Transverse colon (tissue), 4 donors: ENCODE data around the gene CLASP2. TPM values are rescaled to one million over a fixed set of nuclear protein-coding genes. Genes with fewer than 3 reads are reported as not detected.
A peak's percentile ranks its signal among the peaks of the same experiment; 100 is the strongest.
"Not testable (repeated sequence)": the region's sequence is repeated elsewhere in the genome, so short reads cannot be mapped to it uniquely, and the experiment has no call there.

Experiments
- DNase-seq: peaks from one replicate; pipeline ENCODE4 v3.0.0-alpha.2; 2019
- H3K27ac ChIP-seq, 4 donors: fragments of 200-600 bp; sonication (generic); 2 replicates each; pipeline ENCODE4 v1.5.1; 2016 to 2018; ENCODE audit warnings: inconsistent platforms in 4 of 4
- H3K27me3 ChIP-seq: fragments of 200-600 bp; sonication (generic); 2 replicates; pipeline ENCODE4 v1.5.1; 2017; ENCODE audit warnings: inconsistent platforms
- H3K36me3 ChIP-seq, 4 donors: fragments of 200-600 bp; sonication (generic); 2 replicates each; pipeline ENCODE4 v1.5.1; 2017 to 2019; ENCODE audit warnings: inconsistent platforms in 4 of 4
- H3K4me1 ChIP-seq, 4 donors: fragments of 200-600 bp; sonication (generic); 2 replicates each; pipeline ENCODE4 v1.5.1; 2017 to 2020; ENCODE audit warnings: inconsistent platforms in 4 of 4
- H3K4me3 ChIP-seq, 4 donors: fragments of 200-600 bp; sonication (generic); 1 replicate in 1 of 4; 2 replicates in 3 of 4; pipeline versions ENCODE4 v1.5.1 to v1.6.1; 2017 to 2019; ENCODE audit warnings: inconsistent platforms in 4 of 4
- H3K9me3 ChIP-seq, 2 donors: fragments of 200-600 bp; sonication (generic); 2 replicates each; pipeline ENCODE4 v1.5.1; 2017 to 2019; ENCODE audit warnings: inconsistent platforms in 2 of 2
- EP300 ChIP-seq: sonication (generic); formaldehyde crosslinking; IDR thresholded peaks from one replicate; pipeline ENCODE4 v1.6.1; 2017; ENCODE audit warnings: antibody characterized with exemption, low read depth
- POLR2A ChIP-seq: fragments of 450-650 bp; IDR thresholded peaks from one replicate; pipeline ENCODE4 v1.6.1; 2016; ENCODE audit warnings: antibody characterized with exemption, mild to moderate bottlenecking, moderate library complexity
- POLR2AphosphoS5 ChIP-seq, 3 donors: sonication (generic); formaldehyde crosslinking; IDR thresholded peaks; one replicate each; pipeline ENCODE4 v1.6.1; 2016; ENCODE audit warnings: antibody characterized with exemption in 3 of 3
- WGBS, 2 donors: methylation state at CpG; one replicate each; pipeline ENCODE4 v1.1.5; 2018; ENCODE audit warnings: low coverage in 1 of 2; 5-methylcytosine and 5-hydroxymethylcytosine counted together
- in situ Hi-C, 4 donors: fragments of 200-750 bp; cut with MboI; loops; one replicate each; pipeline versions ENCODE4 v1.15.0 to v1.15.1; 2017; ENCODE audit warnings: low sequenced_read_pairs in 3 of 4, low pct_ligation_motif_present in 1 of 4, low pct_unique_long_range_greater_than_20kb in 1 of 4
- intact Hi-C: fragments of 100-400 bp; cut with DNase I; formaldehyde crosslinking; loops from one replicate; pipeline ENCODE4 v1.15.1; 2023; ENCODE audit warnings: low total_unique reads
- total RNA-seq, 4 donors: library from RNA; depleted of rRNA; stranded (reverse); fragments of >200 nt; gene quantifications; one replicate each; pipeline ENCODE4 v1.1.0, GENCODE V29; 2016
- TF ChIP-seq, protein P1 (sequence below), 5 experiments: fragments of 200-600 bp in 3 of 5; fragments of 450-650 bp in 2 of 5; sonication (generic) in 3 of 5; IDR thresholded peaks; 1 replicate in 2 of 5; 2 replicates in 3 of 5; pipeline ENCODE4 v1.5.1; 2016 to 2017; ENCODE audit warnings: antibody characterized with exemption in 5 of 5, inconsistent platforms in 3 of 5, mild to moderate bottlenecking in 2 of 5, moderate library complexity in 1 of 5

The CLASP2 gene
- total RNA-seq, 4 donors from 2014 or later: 50.0 to 119 (median 56.6) TPM

GRCh38 chr3:33658621-33658990, 59.4 kb downstream of the CLASP2 start:
- WGBS, 2 donors: 19 to 33% methylated on average over 1 to 2 of the region's 2 CpGs
- H3K9me3 ChIP-seq: no peaks in the 10 kb centered on the region
- TF ChIP-seq, protein P1, sequence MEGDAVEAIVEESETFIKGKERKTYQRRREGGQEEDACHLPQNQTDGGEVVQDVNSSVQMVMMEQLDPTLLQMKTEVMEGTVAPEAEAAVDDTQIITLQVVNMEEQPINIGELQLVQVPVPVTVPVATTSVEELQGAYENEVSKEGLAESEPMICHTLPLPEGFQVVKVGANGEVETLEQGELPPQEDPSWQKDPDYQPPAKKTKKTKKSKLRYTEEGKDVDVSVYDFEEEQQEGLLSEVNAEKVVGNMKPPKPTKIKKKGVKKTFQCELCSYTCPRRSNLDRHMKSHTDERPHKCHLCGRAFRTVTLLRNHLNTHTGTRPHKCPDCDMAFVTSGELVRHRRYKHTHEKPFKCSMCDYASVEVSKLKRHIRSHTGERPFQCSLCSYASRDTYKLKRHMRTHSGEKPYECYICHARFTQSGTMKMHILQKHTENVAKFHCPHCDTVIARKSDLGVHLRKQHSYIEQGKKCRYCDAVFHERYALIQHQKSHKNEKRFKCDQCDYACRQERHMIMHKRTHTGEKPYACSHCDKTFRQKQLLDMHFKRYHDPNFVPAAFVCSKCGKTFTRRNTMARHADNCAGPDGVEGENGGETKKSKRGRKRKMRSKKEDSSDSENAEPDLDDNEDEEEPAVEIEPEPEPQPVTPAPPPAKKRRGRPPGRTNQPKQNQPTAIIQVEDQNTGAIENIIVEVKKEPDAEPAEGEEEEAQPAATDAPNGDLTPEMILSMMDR (IDR thresholded peaks at IDR 0.05): no peak
- TF ChIP-seq POLR2A: no peak
- TF ChIP-seq EP300: no peak
- TF ChIP-seq POLR2AphosphoS5 (IDR thresholded peaks at IDR 0.05): no peak
- no peak for DNase-seq
- in situ Hi-C loops: no loop called here
- H3K4me1 ChIP-seq: peaks cover 0 to 23% (median 11%) of the 10 kb centered on the region in 4 donors
- H3K27me3 ChIP-seq: no peaks in the 10 kb centered on the region
- H3K27ac ChIP-seq: peak overlapping the region; percentile 67 to 86 (median 78)
- no peaks in the 10 kb centered on the region for H3K36me3 ChIP-seq
- intact Hi-C loops: no loop called here
- H3K4me3 ChIP-seq: peak overlapping the region; percentile 14 to 43 (median 21)

DNA sequence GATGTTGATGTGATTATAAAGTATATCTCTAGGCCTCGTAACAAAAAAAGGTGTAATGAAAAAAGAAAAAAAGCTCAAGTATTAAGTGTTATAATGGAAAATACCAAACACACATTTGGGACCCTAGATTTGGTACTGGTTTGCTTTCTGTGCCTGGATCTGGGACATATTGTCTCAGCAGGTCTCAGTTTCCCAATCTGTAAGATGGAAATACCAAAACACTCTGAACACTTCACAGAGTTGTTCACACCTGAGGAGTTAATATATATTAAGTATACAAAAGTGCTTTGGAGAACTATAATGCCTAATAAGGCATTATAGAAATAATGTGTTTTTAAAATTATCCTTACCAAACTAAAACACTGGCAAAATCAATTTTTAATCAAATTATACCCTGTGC, 60.0 kb downstream of the CLASP2 start:
- TF ChIP-seq EP300 (no peak), POLR2AphosphoS5 (IDR thresholded peaks at IDR 0.05) (no peak), POLR2A (no peak)
- TF ChIP-seq, protein P1 (IDR thresholded peaks at IDR 0.05): no peak
- H3K27me3 ChIP-seq: no peaks in the 10 kb centered on the region
- peak overlapping the region in 2 of 4 donors; percentile 14 to 43 for H3K4me3 ChIP-seq
- in situ Hi-C loops: no loop called here
- H3K36me3 ChIP-seq: no peaks in the 10 kb centered on the region
- 74 to 80% methylated on average over 1 of the region's 1 CpG for WGBS, 2 donors
- H3K9me3 ChIP-seq: no peaks in the 10 kb centered on the region
- DNase-seq: no peak
- H3K27ac ChIP-seq: peak overlapping the region; percentile 67 to 86 (median 78)
- H3K4me1 ChIP-seq: peaks cover 0 to 25% (median 11%) of the 10 kb centered on the region in 4 donors
- intact Hi-C loops: no loop called here

GRCh38 chr3:33652736-33653135, 65.3 kb downstream of the CLASP2 start:
- intact Hi-C loops: no loop called here
- no peaks in the 10 kb centered on the region for H3K9me3 ChIP-seq
- TF ChIP-seq EP300 (no peak), POLR2A (no peak), POLR2AphosphoS5 (IDR thresholded peaks at IDR 0.05) (no peak)
- TF ChIP-seq, protein P1 (IDR thresholded peaks at IDR 0.05): no peak
- no peak overlapping the region for H3K27ac ChIP-seq
- no peak overlapping the region for H3K4me3 ChIP-seq
- 74 to 75% methylated on average over 2 of the region's 2 CpGs for WGBS, 2 donors
- DNase-seq: no peak
- H3K4me1 ChIP-seq: peaks cover 0 to 35% (median under 1%) of the 10 kb centered on the region in 4 donors
- in situ Hi-C loops: no loop called here
- no peaks in the 10 kb centered on the region for H3K36me3 ChIP-seq
- H3K27me3 ChIP-seq: no peaks in the 10 kb centered on the region

DNA sequence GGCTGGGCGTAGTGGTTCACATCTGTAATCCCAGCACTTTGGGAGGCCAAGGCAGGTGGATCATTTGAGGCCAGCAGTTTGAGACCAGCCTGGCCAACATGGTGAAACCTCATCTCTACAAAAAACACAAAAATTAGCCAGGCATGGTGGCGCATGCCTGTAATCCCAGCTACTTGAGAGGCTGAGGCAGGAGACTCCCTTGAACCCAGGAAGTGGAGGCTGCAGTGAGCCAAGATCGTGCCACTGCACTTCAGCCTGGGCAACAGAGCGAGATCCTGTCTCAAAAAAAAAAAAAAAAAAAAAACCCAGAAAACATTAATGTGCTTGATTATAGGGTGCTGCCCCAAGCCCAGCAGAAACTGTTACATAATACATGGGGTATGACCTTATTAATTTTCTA, 67.0 kb downstream of the CLASP2 start:
- H3K27me3 ChIP-seq, H3K36me3 ChIP-seq, H3K27ac ChIP-seq, DNase-seq, H3K9me3 ChIP-seq, intact Hi-C loops, H3K4me3 ChIP-seq, in situ Hi-C loops: not testable (repeated sequence)
- H3K4me1 ChIP-seq: peaks cover 0 to 36% (median 2%) of the 10 kb centered on the region in 4 donors
- WGBS, 2 donors: 100% methylated on average over 4 of the region's 4 CpGs; no CpG with 5 or more reads in 1 of the 2 donors

GRCh38 chr3:33650495-33650894, 67.6 kb downstream of the CLASP2 start:
- Histone ChIP-seq H3K4me1 (peaks cover 0 to 39% (median 2%) of the 10 kb centered on the region in 4 donors), H3K27ac (no peak overlapping the region), H3K36me3 (no peaks in the 10 kb centered on the region), H3K27me3 (no peaks in the 10 kb centered on the region), H3K9me3 (no peaks in the 10 kb centered on the region), H3K4me3 (no peak overlapping the region)
- in situ Hi-C loops: no loop called here
- DNase-seq: no peak
- intact Hi-C loops: no loop called here
- 85 to 89% methylated on average over 1 of the region's 1 CpG for WGBS, 2 donors
- TF ChIP-seq POLR2AphosphoS5 (IDR thresholded peaks at IDR 0.05) (no peak), POLR2A (no peak), EP300 (no peak)
- TF ChIP-seq, protein P1 (IDR thresholded peaks at IDR 0.05): no peak
